ENCODE measurements around the gene CPSF3.

- TF ChIP-seq MAX (IDR thresholded peaks at IDR 0.05; ENCODE audit: low read depth, low read length): no peak
- TF ChIP-seq CTCF (IDR thresholded peaks at IDR 0.05; ENCODE audit: low read depth, low read length): no peak
- no peak for TF ChIP-seq POLR2A (IDR thresholded peaks at IDR 0.05; ENCODE audit: extremely low read depth, insufficient read length)
These were observed 74.8 kb downstream of the CPSF3 start for GRCh38 chr2:9498210-9498609.

Data from NB4 (cell line).